Stimulated activated CD8-positive, alpha-beta memory T cell treated with anti-CD3 and anti-CD28 coated beads, Interleukin-4, amount 100 ng/mL, for 1 hour (primary cell): ENCODE results near the gene NUDT4.
A peak's percentile ranks its signal among the peaks of the same experiment; 100 is the strongest.

ENCODE experiments used
- DNase-seq, 2 donors: peaks; one replicate each; pipeline ENCODE4 v3.0.0-alpha.2; 2020; ENCODE audit warnings: low read depth in 2 of 2, low spot score in 1 of 2

Gene NUDT4

DNA sequence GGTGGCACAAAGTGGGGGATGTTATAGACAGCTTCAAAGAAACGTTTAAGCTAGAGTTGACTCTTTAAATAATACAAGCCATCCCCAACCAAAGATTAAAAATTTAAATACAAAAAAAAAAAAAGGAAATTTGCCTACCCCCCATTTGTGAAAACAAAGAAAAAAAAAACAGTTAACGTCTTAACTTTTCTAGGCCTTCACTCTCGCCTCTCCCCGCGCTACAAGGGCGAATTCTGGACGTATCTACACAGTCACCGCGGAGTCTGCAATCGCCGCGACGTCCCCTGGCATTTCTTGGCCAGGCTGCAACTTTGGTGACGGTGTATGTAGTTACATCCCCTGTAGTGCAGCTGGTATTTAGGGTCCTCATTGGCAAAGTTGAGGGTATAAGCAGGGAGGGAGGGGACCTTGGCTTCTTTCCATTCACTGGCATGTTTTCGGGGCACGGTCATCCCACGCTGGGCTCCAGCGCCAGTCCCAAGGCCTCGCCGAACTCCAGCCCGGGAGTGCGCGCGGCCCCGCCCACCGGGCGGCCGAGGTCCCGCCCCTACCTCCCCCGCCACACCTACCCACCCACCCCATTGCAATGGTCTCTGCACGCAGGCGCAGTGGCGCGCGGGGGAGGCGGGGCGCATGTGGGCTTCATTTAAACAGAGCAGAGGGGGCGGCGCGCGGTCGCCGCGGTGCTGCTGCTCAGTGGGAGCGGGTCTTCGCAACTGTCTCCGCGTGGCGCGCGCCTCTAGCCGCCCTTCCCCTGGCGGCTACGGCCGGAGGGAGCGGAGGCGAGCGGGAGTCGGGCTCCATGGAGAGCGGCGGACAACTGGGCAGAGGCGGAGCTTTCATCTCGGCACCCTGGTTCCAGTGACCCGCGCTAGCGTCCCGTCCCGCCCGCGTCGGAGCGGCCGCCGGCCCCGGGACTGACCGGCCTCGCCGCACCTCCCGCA lies at the start of gene NUDT4:
Gene NUDT4, plus strand, starts transcription at position 674 of the 944 bp plus-strand sequence. CDS start 398 bp downstream, outside the sequence.
- peak; percentile 84 to 97 for DNase-seq

- no peak for DNase-seq
Measured at GRCh38 chr12:93333054-93333453, 44.7 kb upstream of the NUDT4 start.

DNA sequence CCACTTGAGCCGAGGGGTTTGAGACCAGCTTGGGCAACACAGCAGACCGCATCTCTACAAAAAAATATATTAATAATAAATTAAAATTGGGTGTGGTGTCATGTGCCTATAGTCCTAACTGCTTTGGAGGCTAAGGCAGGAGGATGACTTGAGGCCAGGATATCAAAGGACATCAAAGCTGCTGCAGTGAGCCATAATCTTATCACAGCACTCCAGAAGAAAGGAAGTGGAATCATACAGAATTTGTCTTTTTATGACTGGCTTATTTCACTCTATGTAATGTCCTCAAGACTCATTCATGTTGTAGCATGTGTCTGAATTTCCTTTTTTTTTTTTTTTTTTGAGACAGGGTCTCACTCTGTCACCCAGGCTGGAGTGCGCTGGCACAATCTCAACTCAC lies 43.9 kb upstream of the NUDT4 start:
- no peak for DNase-seq

- DNase-seq, result no peak
Measured at GRCh38 chr12:93335603-93336162, 42.0 kb upstream of the NUDT4 start.

GRCh38 chr12:93336291-93336741 lies 41.4 kb upstream of the NUDT4 start:
- no peak for DNase-seq

DNA sequence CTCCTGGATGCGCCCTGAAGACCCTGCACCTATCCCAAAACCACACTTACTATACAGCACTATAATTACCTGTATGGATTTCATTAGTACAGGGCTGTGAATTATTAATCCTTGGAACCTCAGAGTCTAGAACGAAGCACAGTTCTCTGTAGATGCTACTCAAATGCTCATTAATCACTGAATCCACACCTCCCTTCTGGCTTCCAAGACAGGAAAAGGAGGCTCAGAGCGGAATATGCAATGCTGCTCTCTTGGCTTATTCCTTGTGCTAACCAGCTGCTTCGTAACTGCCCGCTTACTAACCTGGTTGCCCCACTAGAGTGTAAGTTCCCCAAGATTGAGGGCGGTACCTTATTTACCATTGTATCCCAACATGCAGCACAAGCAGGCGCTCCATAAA lies 39.1 kb upstream of the NUDT4 start:
- DNase-seq, result no peak

- no peak for DNase-seq
Measured at GRCh38 chr12:93339695-93340094, 38.0 kb upstream of the NUDT4 start.

GRCh38 chr12:93341409-93342049 lies 36.2 kb upstream of the NUDT4 start:
- DNase-seq, result no peak

- DNase-seq, result no peak
Measured at GRCh38 chr12:93347054-93347785, 30.5 kb upstream of the NUDT4 start.

DNA sequence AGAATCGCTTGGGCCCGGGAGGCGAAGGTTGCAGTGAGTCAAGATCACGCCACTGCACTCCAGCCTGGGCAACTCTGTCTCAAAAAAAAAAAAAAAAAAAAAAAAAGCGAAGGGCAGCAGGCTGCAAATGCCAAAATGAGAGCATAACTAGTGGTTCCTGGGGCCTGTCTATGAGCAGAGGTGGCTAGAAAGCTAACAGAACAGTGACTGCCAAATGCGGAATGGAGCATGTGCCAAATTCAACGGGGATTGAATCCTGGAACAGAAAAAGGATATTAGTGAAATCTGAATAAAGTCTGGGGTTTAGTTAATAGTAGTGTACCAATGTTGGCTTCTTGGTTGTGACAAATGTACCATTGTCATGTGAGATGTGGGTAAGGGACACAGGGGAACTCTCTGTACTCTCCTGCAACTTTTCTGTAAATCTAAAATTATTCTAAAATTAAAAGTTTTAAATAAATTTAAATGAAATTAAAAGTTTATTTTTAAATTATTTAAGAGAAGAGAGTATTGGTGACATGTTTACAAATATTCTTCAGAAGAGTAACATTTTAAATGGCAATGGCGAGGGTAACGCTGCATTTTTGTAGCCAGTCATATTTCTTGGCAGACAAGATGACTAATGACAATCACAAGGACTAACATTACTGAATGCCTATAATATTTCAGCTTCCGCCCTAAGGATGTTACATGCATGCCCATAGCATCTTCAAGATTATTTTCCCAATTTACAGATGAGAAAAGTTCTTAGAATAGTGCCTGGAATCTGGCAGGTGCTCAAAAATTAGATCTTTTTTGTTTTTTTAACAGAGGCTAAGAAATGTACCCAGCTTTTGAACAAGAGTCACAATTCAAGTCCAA lies 28.9 kb upstream of the NUDT4 start:
- DNase-seq, result no peak

- no peak for DNase-seq
Measured at GRCh38 chr12:93351726-93352125, 26.0 kb upstream of the NUDT4 start.

- DNase-seq, result no peak
Measured at GRCh38 chr12:93352321-93352720, 25.4 kb upstream of the NUDT4 start.

- no peak for DNase-seq
Measured at GRCh38 chr12:93356214-93356613, 21.5 kb upstream of the NUDT4 start.

- DNase-seq, result no peak
Measured at GRCh38 chr12:93358058-93358457, 19.7 kb upstream of the NUDT4 start.

DNA sequence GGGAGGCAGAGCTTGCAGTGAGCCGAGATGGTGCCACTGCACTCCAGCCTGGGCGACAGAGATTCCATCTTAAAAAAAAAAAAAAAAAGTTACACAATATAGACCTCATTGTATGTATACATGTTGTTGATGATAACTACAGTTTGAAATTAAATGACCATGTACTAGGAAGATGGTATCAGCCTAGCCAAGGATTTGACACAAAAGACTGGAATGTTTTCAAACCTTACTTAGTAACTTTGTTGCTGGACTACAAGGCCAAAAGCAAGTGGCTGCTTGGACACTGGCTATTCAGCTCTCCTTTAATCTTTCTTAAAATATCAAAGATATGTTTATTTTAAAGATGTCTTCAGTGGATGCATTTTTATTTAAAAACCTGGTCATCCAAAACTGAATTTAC lies 18.9 kb upstream of the NUDT4 start:
- no peak for DNase-seq

DNA sequence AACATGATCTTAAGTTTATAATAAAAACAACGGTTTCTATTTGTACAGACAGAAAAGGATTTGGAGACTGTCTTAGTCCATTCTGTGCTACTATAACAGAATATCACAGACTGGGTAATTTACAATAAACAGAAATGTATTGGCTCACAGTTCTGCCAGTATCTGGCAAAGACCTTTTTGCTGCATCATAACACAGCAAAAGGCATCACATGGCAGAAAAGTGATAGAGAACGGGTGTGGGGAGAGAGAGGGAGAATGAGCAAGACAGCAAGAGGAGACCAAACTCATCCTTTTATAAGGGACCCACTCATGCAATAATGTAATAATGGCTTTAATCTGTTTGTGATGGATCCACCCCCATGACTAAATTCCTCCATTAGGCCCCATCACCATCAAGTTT lies 17.0 kb upstream of the NUDT4 start:
- no peak for DNase-seq

GRCh38 chr12:93361151-93361919 lies 16.4 kb upstream of the NUDT4 start:
- DNase-seq, result no peak

DNA sequence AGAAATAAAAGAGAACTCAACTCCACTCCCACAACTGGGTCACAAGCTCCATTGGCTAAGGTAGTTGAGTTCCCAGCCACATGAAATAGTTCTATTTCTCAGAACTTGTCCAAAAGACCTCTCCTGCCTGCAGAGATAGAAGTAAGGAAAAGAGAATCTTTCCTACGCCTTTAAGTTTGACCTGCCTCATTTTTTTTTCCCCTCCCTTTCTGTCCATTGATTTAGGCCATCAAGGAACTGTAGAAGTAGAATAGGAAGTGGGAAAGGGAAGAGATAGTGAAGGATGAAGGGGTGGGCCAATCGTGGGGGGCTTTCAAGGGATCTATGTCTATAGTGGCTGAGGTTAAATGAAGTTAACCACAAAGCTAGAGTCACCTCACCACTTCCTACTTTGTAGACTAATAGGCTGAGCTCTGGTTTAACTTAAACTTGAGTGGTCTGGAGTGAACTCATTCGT lies 13.9 kb upstream of the NUDT4 start:
- no peak for DNase-seq

GRCh38 chr12:93365616-93366405 lies 11.9 kb upstream of the NUDT4 start:
- DNase-seq, result no peak
